GM20000 (cell line): Measurements from ENCODE around the gene H3-3A.
"Not testable (repeated sequence)": the region's sequence is repeated elsewhere in the genome, so short reads cannot be mapped to it uniquely, and the experiment has no call there.

Source experiments
- DNase-seq: peaks from one replicate; pipeline ENCODE4 v3.0.0; 2012; ENCODE audit warnings: low spot score
- TF ChIP-seq, protein P1 (sequence below): IDR thresholded peaks from 2 replicates; pipeline ENCODE4 v1.5.1; 2012; ENCODE audit warnings: mild to moderate bottlenecking, control low read depth; ENCODE audit errors: extremely low read depth, missing control alignments

The H3-3A gene

GRCh38 chr1:226086776-226087175 lies 24.3 kb downstream of the H3-3A start:
- DNase-seq: no peak
- TF ChIP-seq, protein P1, sequence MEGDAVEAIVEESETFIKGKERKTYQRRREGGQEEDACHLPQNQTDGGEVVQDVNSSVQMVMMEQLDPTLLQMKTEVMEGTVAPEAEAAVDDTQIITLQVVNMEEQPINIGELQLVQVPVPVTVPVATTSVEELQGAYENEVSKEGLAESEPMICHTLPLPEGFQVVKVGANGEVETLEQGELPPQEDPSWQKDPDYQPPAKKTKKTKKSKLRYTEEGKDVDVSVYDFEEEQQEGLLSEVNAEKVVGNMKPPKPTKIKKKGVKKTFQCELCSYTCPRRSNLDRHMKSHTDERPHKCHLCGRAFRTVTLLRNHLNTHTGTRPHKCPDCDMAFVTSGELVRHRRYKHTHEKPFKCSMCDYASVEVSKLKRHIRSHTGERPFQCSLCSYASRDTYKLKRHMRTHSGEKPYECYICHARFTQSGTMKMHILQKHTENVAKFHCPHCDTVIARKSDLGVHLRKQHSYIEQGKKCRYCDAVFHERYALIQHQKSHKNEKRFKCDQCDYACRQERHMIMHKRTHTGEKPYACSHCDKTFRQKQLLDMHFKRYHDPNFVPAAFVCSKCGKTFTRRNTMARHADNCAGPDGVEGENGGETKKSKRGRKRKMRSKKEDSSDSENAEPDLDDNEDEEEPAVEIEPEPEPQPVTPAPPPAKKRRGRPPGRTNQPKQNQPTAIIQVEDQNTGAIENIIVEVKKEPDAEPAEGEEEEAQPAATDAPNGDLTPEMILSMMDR: no peak

DNA sequence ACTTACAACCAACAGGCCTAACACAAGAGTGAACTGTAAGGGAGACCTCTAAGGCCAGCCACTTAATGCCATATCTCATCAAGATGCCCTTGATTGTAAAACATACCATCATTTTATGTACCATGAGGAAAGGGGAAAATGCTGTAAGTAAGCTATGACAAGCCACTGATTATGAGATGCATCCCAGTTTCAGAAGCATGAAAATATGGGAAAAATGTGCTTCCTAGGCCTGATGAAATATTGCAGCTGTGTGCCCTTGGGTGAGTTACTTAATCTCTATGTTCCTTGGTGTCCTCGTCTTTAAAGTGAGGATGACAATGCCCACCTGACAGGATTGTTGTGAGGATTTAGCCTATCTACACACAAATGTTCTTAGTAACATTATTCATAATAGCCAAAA lies 28.9 kb downstream of the H3-3A start:
- TF ChIP-seq, protein P1: no peak
- DNase-seq: no peak

DNA sequence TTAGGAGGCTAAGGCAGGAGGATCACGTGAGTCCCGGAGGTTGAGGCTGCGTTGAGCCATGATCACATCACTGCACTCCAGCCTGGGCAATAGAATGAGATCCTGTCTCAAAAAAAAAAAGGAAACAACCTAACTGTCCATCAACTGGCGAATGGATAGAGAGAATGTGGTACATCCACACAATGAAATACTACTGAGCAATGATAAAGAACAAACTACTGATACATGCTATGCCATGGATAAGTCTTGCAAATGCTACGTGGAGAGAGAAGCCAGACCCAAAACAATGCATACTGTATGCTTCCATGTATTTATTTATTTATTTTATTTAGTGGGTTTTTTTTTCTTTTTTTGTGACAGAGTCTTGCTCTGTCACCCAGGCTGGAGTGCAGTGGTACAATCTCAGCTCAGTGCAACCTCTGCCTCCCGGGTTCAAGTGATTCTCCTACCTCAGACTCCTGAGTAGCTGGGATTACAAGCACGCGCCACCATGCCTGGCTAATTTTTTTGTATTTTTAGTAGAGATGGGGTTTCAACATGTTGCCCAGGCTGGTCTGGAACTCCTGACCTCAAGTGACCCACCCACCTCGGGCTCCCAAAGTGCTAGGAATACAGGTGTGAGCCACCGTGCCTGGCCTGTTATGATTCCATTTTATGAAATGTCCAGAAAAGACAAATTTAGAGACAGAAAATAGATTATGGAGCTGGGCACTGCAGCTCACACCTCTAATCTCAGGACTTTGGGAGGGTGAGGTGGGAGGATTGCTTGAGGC lies 29.7 kb downstream of the H3-3A start:
- not testable (repeated sequence) for DNase-seq

DNA sequence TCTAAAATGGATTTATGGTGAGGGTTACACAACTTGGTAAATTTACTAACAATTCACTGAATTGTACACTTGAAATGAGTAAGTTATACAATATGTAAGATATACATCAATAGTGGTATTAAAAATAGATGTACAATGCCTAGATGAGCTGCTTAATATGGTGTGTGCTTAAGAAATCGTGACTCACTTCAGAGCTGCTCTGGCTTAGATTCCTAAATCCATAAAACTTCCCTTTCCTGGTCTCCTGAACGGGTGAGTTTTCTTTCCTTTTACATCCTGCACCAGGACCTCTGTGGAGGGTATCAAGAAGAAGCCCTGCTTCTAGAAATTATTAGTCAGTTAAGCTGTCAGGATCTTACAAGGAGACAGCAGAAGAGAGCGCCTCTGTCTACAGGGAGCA lies 30.4 kb downstream of the H3-3A start:
- TF ChIP-seq, protein P1: no peak
- no peak for DNase-seq

GRCh38 chr1:226093621-226094020 lies 31.1 kb downstream of the H3-3A start:
- TF ChIP-seq, protein P1: no peak
- DNase-seq: no peak

DNA sequence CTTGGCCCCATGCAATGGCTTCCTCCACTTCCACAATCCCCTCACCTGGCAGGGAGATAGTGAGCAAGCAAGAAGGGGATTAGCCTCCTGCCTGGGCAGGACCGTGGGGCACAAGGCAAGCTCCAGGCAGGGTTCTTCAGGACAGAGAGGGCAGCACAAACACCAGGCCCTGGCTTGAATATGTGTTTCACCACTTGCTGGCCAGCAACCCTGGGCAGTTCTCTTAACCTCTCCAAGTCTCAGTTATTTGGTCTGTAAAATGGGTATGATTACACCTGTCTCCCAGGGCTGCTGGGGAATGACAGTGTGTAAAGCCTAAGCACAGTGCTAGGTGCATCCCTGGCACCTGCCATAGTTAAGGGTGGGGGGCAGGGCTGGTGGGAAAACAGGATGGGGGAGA lies 31.9 kb downstream of the H3-3A start:
- no peak for DNase-seq
- TF ChIP-seq, protein P1: no peak

DNA sequence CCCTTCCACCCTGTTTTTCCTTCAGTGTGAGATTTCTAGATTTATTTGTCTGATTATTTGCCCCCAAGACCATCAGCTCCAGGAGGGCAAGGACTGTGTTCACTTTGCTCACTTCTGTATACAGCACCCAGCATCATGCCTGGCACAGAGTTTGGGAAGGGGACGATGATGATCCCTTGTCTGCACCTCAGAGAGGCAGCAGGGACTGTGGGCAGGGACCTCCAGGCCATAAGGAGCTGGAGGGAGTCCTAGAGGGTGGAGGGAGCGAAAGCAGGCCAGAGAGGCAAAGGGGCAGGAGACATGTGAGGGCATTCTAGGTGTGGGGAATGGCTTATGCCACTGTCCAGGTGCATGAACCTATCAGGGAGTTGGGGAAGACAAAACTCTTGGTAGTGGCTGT lies 32.8 kb downstream of the H3-3A start:
- DNase-seq: no peak
- TF ChIP-seq, protein P1: no peak
